ENCODE measurements around the gene TMEM164.

TMEM164 gene

GRCh38 chrX:110204986-110205385, 202.1 kb downstream of the TMEM164 start:
- no peaks in the 10 kb centered on the region for H3K27me3 Mint-ChIP-seq (ENCODE audit: low read depth, poor library complexity)

GRCh38 chrX:110208092-110208491, 205.2 kb downstream of the TMEM164 start:
- no peaks in the 10 kb centered on the region for H3K4me1 Mint-ChIP-seq
- no peak for DNase-seq
- no peak overlapping the region for H3K4me3 Mint-ChIP-seq
- no peak overlapping the region for H3K27ac Mint-ChIP-seq
- no peaks in the 10 kb centered on the region for H3K36me3 Mint-ChIP-seq (ENCODE audit: low read depth)
- no peaks in the 10 kb centered on the region for H3K27me3 Mint-ChIP-seq (ENCODE audit: low read depth, poor library complexity)
- H3K9me3 Mint-ChIP-seq = no peaks in the 10 kb centered on the region
- TF ChIP-seq, protein P1, sequence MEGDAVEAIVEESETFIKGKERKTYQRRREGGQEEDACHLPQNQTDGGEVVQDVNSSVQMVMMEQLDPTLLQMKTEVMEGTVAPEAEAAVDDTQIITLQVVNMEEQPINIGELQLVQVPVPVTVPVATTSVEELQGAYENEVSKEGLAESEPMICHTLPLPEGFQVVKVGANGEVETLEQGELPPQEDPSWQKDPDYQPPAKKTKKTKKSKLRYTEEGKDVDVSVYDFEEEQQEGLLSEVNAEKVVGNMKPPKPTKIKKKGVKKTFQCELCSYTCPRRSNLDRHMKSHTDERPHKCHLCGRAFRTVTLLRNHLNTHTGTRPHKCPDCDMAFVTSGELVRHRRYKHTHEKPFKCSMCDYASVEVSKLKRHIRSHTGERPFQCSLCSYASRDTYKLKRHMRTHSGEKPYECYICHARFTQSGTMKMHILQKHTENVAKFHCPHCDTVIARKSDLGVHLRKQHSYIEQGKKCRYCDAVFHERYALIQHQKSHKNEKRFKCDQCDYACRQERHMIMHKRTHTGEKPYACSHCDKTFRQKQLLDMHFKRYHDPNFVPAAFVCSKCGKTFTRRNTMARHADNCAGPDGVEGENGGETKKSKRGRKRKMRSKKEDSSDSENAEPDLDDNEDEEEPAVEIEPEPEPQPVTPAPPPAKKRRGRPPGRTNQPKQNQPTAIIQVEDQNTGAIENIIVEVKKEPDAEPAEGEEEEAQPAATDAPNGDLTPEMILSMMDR (IDR thresholded peaks at IDR 0.05) = no peak

More at GRCh38 chrX:110204986-110205385, 202.1 kb downstream of the TMEM164 start:
- Mint-ChIP-seq H3K9me3 (no peaks in the 10 kb centered on the region), H3K27ac (no peak overlapping the region), H3K36me3 (ENCODE audit: low read depth) (peaks cover 4% of the 10 kb centered on the region), H3K4me1 (no peaks in the 10 kb centered on the region), H3K4me3 (no peak overlapping the region)
- TF ChIP-seq, protein P1 (IDR thresholded peaks at IDR 0.05) = no peak
- no peak for DNase-seq

GRCh38 chrX:110210417-110211139, 207.7 kb downstream of the TMEM164 start:
- Mint-ChIP-seq H3K27ac (no peak overlapping the region), H3K36me3 (ENCODE audit: low read depth) (peaks cover 5% of the 10 kb centered on the region), H3K4me1 (no peaks in the 10 kb centered on the region), H3K4me3 (no peak overlapping the region), H3K9me3 (no peaks in the 10 kb centered on the region), H3K27me3 (ENCODE audit: low read depth, poor library complexity) (no peaks in the 10 kb centered on the region)
- DNase-seq = no peak
- TF ChIP-seq, protein P1 (IDR thresholded peaks at IDR 0.05) = no peak

- TF ChIP-seq, protein P1 (IDR thresholded peaks at IDR 0.05) = no peak
- no peak overlapping the region for H3K27ac Mint-ChIP-seq
- H3K36me3 Mint-ChIP-seq (ENCODE audit: low read depth) = peaks cover 5% of the 10 kb centered on the region
These were observed 208.4 kb downstream of the TMEM164 start for GRCh38 chrX:110211340-110211739.

DNA sequence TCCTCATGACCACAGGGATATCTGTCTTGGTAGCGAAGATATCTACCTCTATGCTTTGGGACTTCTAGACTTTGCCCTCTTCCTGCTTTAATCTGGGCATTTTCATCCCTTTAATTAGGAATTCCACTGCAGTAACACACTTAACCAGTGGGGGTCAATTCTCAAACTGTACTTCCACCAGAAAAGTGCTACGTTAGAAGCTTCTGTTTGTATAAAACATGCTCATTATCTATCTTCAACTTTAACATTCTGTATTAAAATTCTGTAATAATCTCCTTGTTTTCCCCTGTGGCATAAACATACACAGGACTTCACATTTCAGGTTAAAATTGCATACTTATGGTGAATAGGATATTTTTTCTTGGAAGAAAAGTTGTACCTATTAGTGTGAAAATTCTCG, 209.4 kb downstream of the TMEM164 start:
- H3K27ac Mint-ChIP-seq = no peak overlapping the region
- H3K4me3 Mint-ChIP-seq = no peak overlapping the region
- TF ChIP-seq, protein P1 (IDR thresholded peaks at IDR 0.05) = peak; percentile 34
- no peaks in the 10 kb centered on the region for H3K4me1 Mint-ChIP-seq
- H3K36me3 Mint-ChIP-seq (ENCODE audit: low read depth) = peaks cover 5% of the 10 kb centered on the region
- no peaks in the 10 kb centered on the region for H3K9me3 Mint-ChIP-seq
- DNase-seq = no peak
- H3K27me3 Mint-ChIP-seq (ENCODE audit: low read depth, poor library complexity) = no peaks in the 10 kb centered on the region

More at GRCh38 chrX:110211340-110211739, 208.4 kb downstream of the TMEM164 start:
- no peaks in the 10 kb centered on the region for H3K9me3 Mint-ChIP-seq
- H3K4me1 Mint-ChIP-seq = no peaks in the 10 kb centered on the region
- DNase-seq = no peak
- H3K27me3 Mint-ChIP-seq (ENCODE audit: low read depth, poor library complexity) = no peaks in the 10 kb centered on the region
- H3K4me3 Mint-ChIP-seq = no peak overlapping the region

GRCh38 chrX:110213183-110213582, 210.3 kb downstream of the TMEM164 start:
- no peaks in the 10 kb centered on the region for H3K9me3 Mint-ChIP-seq
- peaks cover 5% of the 10 kb centered on the region for H3K36me3 Mint-ChIP-seq (ENCODE audit: low read depth)
- no peaks in the 10 kb centered on the region for H3K27me3 Mint-ChIP-seq (ENCODE audit: low read depth, poor library complexity)
- TF ChIP-seq, protein P1 (IDR thresholded peaks at IDR 0.05) = no peak
- no peak overlapping the region for H3K4me3 Mint-ChIP-seq
- H3K4me1 Mint-ChIP-seq = no peaks in the 10 kb centered on the region
- H3K27ac Mint-ChIP-seq = no peak overlapping the region
- DNase-seq = no peak

All from nephron progenitor cell (in vitro differentiated cells).